ENCODE results near the gene RAMACL.

RAMACL gene

GRCh38 chr6:166578536-166579236 lies 7.8 kb downstream of the RAMACL start:
- DNase-seq (ENCODE audit: low read depth in 1 of 2, low spot score in 1 of 2): no peak

- DNase-seq (ENCODE audit: low read depth in 1 of 2, low spot score in 1 of 2): no peak
These were observed 11.3 kb downstream of the RAMACL start for GRCh38 chr6:166575205-166575604.

- no peak for DNase-seq (ENCODE audit: low read depth in 1 of 2, low spot score in 1 of 2)
These were observed 12.8 kb downstream of the RAMACL start for GRCh38 chr6:166573511-166574216.

- no peak for DNase-seq (ENCODE audit: low read depth in 1 of 2, low spot score in 1 of 2)
These were observed 13.9 kb downstream of the RAMACL start for GRCh38 chr6:166572370-166573261.

GRCh38 chr6:166570929-166571713 lies 15.4 kb downstream of the RAMACL start:
- DNase-seq (ENCODE audit: low read depth in 1 of 2, low spot score in 1 of 2): no peak

- DNase-seq (ENCODE audit: low read depth in 1 of 2, low spot score in 1 of 2): no peak
These were observed 17.3 kb downstream of the RAMACL start for GRCh38 chr6:166569206-166569605.

GRCh38 chr6:166567813-166568212 lies 18.7 kb downstream of the RAMACL start:
- no peak for DNase-seq (ENCODE audit: low read depth in 1 of 2, low spot score in 1 of 2)

- no peak for DNase-seq (ENCODE audit: low read depth in 1 of 2, low spot score in 1 of 2)
These were observed 19.4 kb downstream of the RAMACL start for GRCh38 chr6:166567107-166567506.

GRCh38 chr6:166566026-166567011 lies 20.2 kb downstream of the RAMACL start:
- DNase-seq (ENCODE audit: low read depth in 1 of 2, low spot score in 1 of 2): no peak

GRCh38 chr6:166565084-166565967 lies 21.2 kb downstream of the RAMACL start:
- no peak for DNase-seq (ENCODE audit: low read depth in 1 of 2, low spot score in 1 of 2)

GRCh38 chr6:166563805-166564204 lies 22.7 kb downstream of the RAMACL start:
- DNase-seq (ENCODE audit: low read depth in 1 of 2, low spot score in 1 of 2): no peak

GRCh38 chr6:166563200-166563599 lies 23.3 kb downstream of the RAMACL start:
- DNase-seq (ENCODE audit: low read depth in 1 of 2, low spot score in 1 of 2): no peak

- DNase-seq (ENCODE audit: low read depth in 1 of 2, low spot score in 1 of 2): no peak
These were observed 23.8 kb downstream of the RAMACL start for GRCh38 chr6:166562726-166563125.

- no peak for DNase-seq (ENCODE audit: low read depth in 1 of 2, low spot score in 1 of 2)
These were observed 24.6 kb downstream of the RAMACL start for GRCh38 chr6:166561771-166562359.

GRCh38 chr6:166560222-166560621 lies 26.3 kb downstream of the RAMACL start:
- DNase-seq (ENCODE audit: low read depth in 1 of 2, low spot score in 1 of 2): no peak

GRCh38 chr6:166559662-166560061 lies 26.8 kb downstream of the RAMACL start:
- DNase-seq (ENCODE audit: low read depth in 1 of 2, low spot score in 1 of 2): no peak

- DNase-seq (ENCODE audit: low read depth in 1 of 2, low spot score in 1 of 2): no peak
These were observed 27.3 kb downstream of the RAMACL start for GRCh38 chr6:166559211-166559610.

Measured in activated T-helper 1 cell treated with anti-CD3 and anti-CD28 coated beads, Interleukin-2, amount 50 U/mL, for 16 hours (primary cell).